Spleen (tissue), 11 donors: ENCODE data around the gene IFFO2. TPM values are rescaled to one million over a fixed set of nuclear protein-coding genes. Genes with fewer than 3 reads are reported as not detected.

ENCODE experiments used
- DNase-seq: peaks from one replicate; pipeline ENCODE4 v3.0.0-alpha.2; 2020
- H3K27ac ChIP-seq, 8 donors: fragments of 200-600 bp; sonication (generic) in 7 of 8; 1 replicate in 4 of 8; 2 replicates in 4 of 8; pipeline versions ENCODE4 v1.5.0 to v1.8.0; 2016 to 2021; ENCODE audit warnings: inconsistent platforms in 4 of 8, mild to moderate bottlenecking in 4 of 8, moderate library complexity in 1 of 8
- H3K27me3 ChIP-seq, 7 donors: fragments of 200-600 bp; sonication (generic) in 6 of 7; replicated peaks in 1 of 7; 1 replicate in 4 of 7; 2 replicates in 3 of 7; pipeline versions ENCODE4 v1.5.0 to v1.8.0; 2016 to 2021; ENCODE audit warnings: inconsistent platforms in 3 of 7, mild to moderate bottlenecking in 1 of 7
- H3K36me3 ChIP-seq, 6 donors: fragments of 200-600 bp; sonication (generic) in 5 of 6; 1 replicate in 4 of 6; 2 replicates in 2 of 6; pipeline versions ENCODE4 v1.5.0 to v1.8.0; 2016 to 2021; ENCODE audit warnings: inconsistent platforms in 2 of 6
- H3K4me1 ChIP-seq, 6 donors: fragments of 200-600 bp; sonication (generic) in 5 of 6; 1 replicate in 3 of 6; 2 replicates in 3 of 6; pipeline versions ENCODE4 v1.5.0 to v1.8.0; 2016 to 2021; ENCODE audit warnings: inconsistent platforms in 3 of 6
- H3K4me3 ChIP-seq, 8 donors: fragments of 200-600 bp; sonication (generic) in 7 of 8; 1 replicate in 4 of 8; 2 replicates in 4 of 8; pipeline versions ENCODE4 v1.5.0 to v1.8.0; 2016 to 2021; ENCODE audit warnings: inconsistent platforms in 4 of 8, mild to moderate bottlenecking in 4 of 8, moderate library complexity in 2 of 8
- H3K9me3 ChIP-seq, 8 donors: fragments of 200-600 bp; sonication (generic) in 7 of 8; 1 replicate in 4 of 8; 2 replicates in 4 of 8; pipeline versions ENCODE4 v1.5.0 to v1.8.0; 2016 to 2021; ENCODE audit warnings: inconsistent platforms in 4 of 8
- POLR2A ChIP-seq, 3 donors: fragments of 450-650 bp; IDR thresholded peaks; one replicate each; pipeline ENCODE4 v1.5.1; 2017; ENCODE audit warnings: antibody characterized with exemption in 3 of 3, mild to moderate bottlenecking in 1 of 3
- POLR2AphosphoS5 ChIP-seq, 3 donors: sonication (generic); formaldehyde crosslinking; IDR thresholded peaks; one replicate each; pipeline ENCODE4 v1.5.1; 2017; ENCODE audit warnings: antibody characterized with exemption in 3 of 3
- WGBS, 5 donors: extraction: QIAGEN DNeasy Blood & Tissue Kit in 3 of 5; methylation state at CpG; one replicate each; pipeline versions ENCODE4 v1.1.5 to v1.1.7; 2013 to 2018; 5-methylcytosine and 5-hydroxymethylcytosine counted together
- intact Hi-C: fragments of 100-400 bp; cut with DNase I; formaldehyde crosslinking; loops from one replicate; pipeline ENCODE4 v1.15.0; 2023; ENCODE audit warnings: low total_unique reads
- polyA plus RNA-seq, 3 donors: library from polyadenylated mRNA; stranded (reverse); fragments of 200-250 nt; gene quantifications; one replicate each; pipeline ENCODE4 v1.2.1, GENCODE V29; 2013
- total RNA-seq, 7 donors: library from RNA; depleted of rRNA in 3 of 7; stranded (reverse); fragments of >200 nt in 3 of 7; fragmentation: NEBNext Ultra II Directional in 4 of 7; extraction: Animal tissue kit (Norgen Biotek cat#: 25700) in 4 of 7; gene quantifications; one replicate each; pipeline versions ENCODE4 v1.1.0 to v1.2.1, GENCODE V29; 2016 to 2021
- TF ChIP-seq, protein P1 (sequence below), 11 experiments: fragments of 200-600 bp in 7 of 11; fragments of 450-650 bp in 4 of 11; sonication (generic) in 4 of 11; IDR thresholded peaks in 8 of 11; conservative IDR thresholded peaks in 3 of 11; 1 replicate in 7 of 11; 2 replicates in 4 of 11; pipeline versions ENCODE4 v1.4.0 to v1.8.0; 2016 to 2021; ENCODE audit warnings: antibody characterized with exemption in 11 of 11, inconsistent platforms in 4 of 11, mild to moderate bottlenecking in 1 of 11
- donor health status: healthy with polysubstance abuse.
- donor health status: DM: no; HTN: no; CAD: no; lungs with moderate emphysema.
- donor health status: DM: no; HTN: no; CAD: no.
- donor health status: Bipolar disorder and iron deficiency.
- donor health status: healthy.
- donor health status: DM: no; HTN: no; CAD: no.
- donor health status: DM: yes; HTN: yes; CAD: no.

The IFFO2 gene
- total and polyA plus RNA-seq, 10 donors, result 2.7 to 19.7 (median 14.8) TPM

GRCh38 chr1:18996548-18997177 is 40.2 kb upstream of the IFFO2 start:
- TF ChIP-seq, protein P1, sequence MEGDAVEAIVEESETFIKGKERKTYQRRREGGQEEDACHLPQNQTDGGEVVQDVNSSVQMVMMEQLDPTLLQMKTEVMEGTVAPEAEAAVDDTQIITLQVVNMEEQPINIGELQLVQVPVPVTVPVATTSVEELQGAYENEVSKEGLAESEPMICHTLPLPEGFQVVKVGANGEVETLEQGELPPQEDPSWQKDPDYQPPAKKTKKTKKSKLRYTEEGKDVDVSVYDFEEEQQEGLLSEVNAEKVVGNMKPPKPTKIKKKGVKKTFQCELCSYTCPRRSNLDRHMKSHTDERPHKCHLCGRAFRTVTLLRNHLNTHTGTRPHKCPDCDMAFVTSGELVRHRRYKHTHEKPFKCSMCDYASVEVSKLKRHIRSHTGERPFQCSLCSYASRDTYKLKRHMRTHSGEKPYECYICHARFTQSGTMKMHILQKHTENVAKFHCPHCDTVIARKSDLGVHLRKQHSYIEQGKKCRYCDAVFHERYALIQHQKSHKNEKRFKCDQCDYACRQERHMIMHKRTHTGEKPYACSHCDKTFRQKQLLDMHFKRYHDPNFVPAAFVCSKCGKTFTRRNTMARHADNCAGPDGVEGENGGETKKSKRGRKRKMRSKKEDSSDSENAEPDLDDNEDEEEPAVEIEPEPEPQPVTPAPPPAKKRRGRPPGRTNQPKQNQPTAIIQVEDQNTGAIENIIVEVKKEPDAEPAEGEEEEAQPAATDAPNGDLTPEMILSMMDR (IDR thresholded peaks at IDR 0.05 in 8 of 11, conservative IDR thresholded peaks at IDR 0.05 in 3 of 11), result no peak
- no peak for TF ChIP-seq POLR2AphosphoS5 (IDR thresholded peaks at IDR 0.05)
- TF ChIP-seq POLR2A (IDR thresholded peaks at IDR 0.05), result no peak
- H3K27ac ChIP-seq, result no peak overlapping the region
- WGBS, 5 donors, result 55 to 74% (median 64%) methylated on average over 6 of the region's 6 CpGs
- intact Hi-C loops, result no loop called here
- no peaks in the 10 kb centered on the region for H3K4me1 ChIP-seq
- peaks cover 0 to 17% (median 16%) of the 10 kb centered on the region in 8 donors for H3K9me3 ChIP-seq
- H3K36me3 ChIP-seq, result no peaks in the 10 kb centered on the region
- no peak for DNase-seq
- no peak overlapping the region for H3K4me3 ChIP-seq
- peaks cover 0 to 10% (median 0%) of the 10 kb centered on the region in 7 donors for H3K27me3 ChIP-seq

DNA sequence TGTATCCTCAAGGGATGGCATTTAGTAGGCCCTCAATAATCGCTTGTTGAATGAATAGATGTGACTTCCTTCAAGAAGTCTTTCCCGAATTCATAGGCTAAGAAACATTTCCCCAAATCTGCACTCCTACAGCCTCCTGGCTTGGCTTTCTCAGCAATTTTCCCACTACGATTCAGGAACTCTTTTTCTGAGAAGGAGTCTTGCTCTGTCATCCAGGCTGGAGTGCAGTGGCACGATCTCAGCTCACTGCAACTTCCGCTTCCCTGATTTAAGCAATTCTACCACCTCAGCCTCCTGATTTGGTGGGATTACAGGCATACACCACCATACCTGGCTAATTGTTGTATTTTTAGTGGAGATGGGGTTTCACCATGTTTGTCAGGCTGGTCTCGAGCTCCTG is 37.9 kb upstream of the IFFO2 start:
- Histone ChIP-seq H3K4me3 (no peak overlapping the region), H3K27ac (no peak overlapping the region), H3K27me3 (peaks cover 0 to 10% (median 0%) of the 10 kb centered on the region in 7 donors), H3K4me1 (no peaks in the 10 kb centered on the region), H3K9me3 (no peaks in the 10 kb centered on the region), H3K36me3 (no peaks in the 10 kb centered on the region)
- DNase-seq, result no peak
- intact Hi-C loops, result no loop called here
- TF ChIP-seq POLR2AphosphoS5 (IDR thresholded peaks at IDR 0.05), result no peak
- no peak for TF ChIP-seq POLR2A (IDR thresholded peaks at IDR 0.05)
- TF ChIP-seq, protein P1 (IDR thresholded peaks at IDR 0.05 in 8 of 11, conservative IDR thresholded peaks at IDR 0.05 in 3 of 11), result no peak
- 76 to 92% (median 84%) methylated on average over 6 of the region's 6 CpGs for WGBS, 5 donors

- H3K4me3 ChIP-seq, result no peak overlapping the region
- WGBS, 5 donors, result 58 to 81% (median 65%) methylated on average over 3 of the region's 3 CpGs
- H3K4me1 ChIP-seq, result no peaks in the 10 kb centered on the region
- TF ChIP-seq POLR2A (IDR thresholded peaks at IDR 0.05) (no peak), POLR2AphosphoS5 (IDR thresholded peaks at IDR 0.05) (no peak)
- TF ChIP-seq, protein P1 (IDR thresholded peaks at IDR 0.05 in 8 of 11, conservative IDR thresholded peaks at IDR 0.05 in 3 of 11), result no peak
- no peak for DNase-seq
- intact Hi-C loops, result no loop called here
- H3K27ac ChIP-seq, result no peak overlapping the region
- no peaks in the 10 kb centered on the region for H3K9me3 ChIP-seq
- H3K36me3 ChIP-seq, result no peaks in the 10 kb centered on the region
- H3K27me3 ChIP-seq, result peaks cover 0 to 10% (median 0%) of the 10 kb centered on the region in 7 donors
Observed at GRCh38 chr1:18992646-18993045, 36.2 kb upstream of the IFFO2 start.

- 91 to 96% (median 92%) methylated on average over 3 of the region's 3 CpGs for WGBS, 5 donors
- no peaks in the 10 kb centered on the region for H3K9me3 ChIP-seq
- no peaks in the 10 kb centered on the region for H3K36me3 ChIP-seq
- H3K4me3 ChIP-seq, result no peak overlapping the region
- H3K27ac ChIP-seq, result no peak overlapping the region
- no peaks in the 10 kb centered on the region for H3K4me1 ChIP-seq
- no peak for DNase-seq
- TF ChIP-seq POLR2AphosphoS5 (IDR thresholded peaks at IDR 0.05) (no peak), POLR2A (IDR thresholded peaks at IDR 0.05) (no peak)
- TF ChIP-seq, protein P1 (IDR thresholded peaks at IDR 0.05 in 8 of 11, conservative IDR thresholded peaks at IDR 0.05 in 3 of 11), result no peak
- H3K27me3 ChIP-seq, result peaks cover 0 to 6% (median 0%) of the 10 kb centered on the region in 7 donors
- intact Hi-C loops, result no loop called here
Observed at GRCh38 chr1:18991585-18991984, 35.1 kb upstream of the IFFO2 start.
